Measurements from ENCODE around the gene NTRK1.

- TF ChIP-seq YY1 (IDR thresholded peaks at IDR 0.05; ENCODE audit: insufficient read depth, insufficient read length), result no peak
- no peak for TF ChIP-seq SUZ12 (IDR thresholded peaks at IDR 0.05; ENCODE audit: extremely low read depth, insufficient read depth, insufficient read length)
Measured at GRCh38 chr1:156903328-156904091, 42.8 kb downstream of the NTRK1 start.

Data from NT2/D1 (cell line).